Skeletal muscle satellite cell (primary cell): ENCODE results near the gene C4orf50. TPM values are rescaled to one million over a fixed set of nuclear protein-coding genes. Genes with fewer than 3 reads are reported as not detected.

Source experiments
- H3K27me3 ChIP-seq: 2 replicates; pipeline ENCODE4 v1.7.0; 2013; ENCODE audit warnings: low read length; ENCODE audit not compliant: control insufficient read depth, insufficient read depth
- H3K36me3 ChIP-seq: 2 replicates; pipeline ENCODE4 v1.7.0; 2013; ENCODE audit warnings: mild to moderate bottlenecking, control low read depth, low read length; ENCODE audit not compliant: insufficient read depth
- H3K4me1 ChIP-seq: 2 replicates; pipeline ENCODE4 v1.7.0; 2013; ENCODE audit warnings: low read length; ENCODE audit not compliant: control insufficient read depth, insufficient read depth
- H3K4me2 ChIP-seq: 2 replicates; pipeline ENCODE4 v1.7.0; 2013; ENCODE audit warnings: mild to moderate bottlenecking, low read length
- H3K4me3 ChIP-seq: 2 replicates; pipeline ENCODE4 v1.7.0; 2013; ENCODE audit warnings: low read length
- H3K9ac ChIP-seq: 2 replicates; pipeline ENCODE4 v1.7.0; 2013; ENCODE audit warnings: mild to moderate bottlenecking, low read depth, low read length, moderate library complexity
- H3K9me3 ChIP-seq: replicated peaks from 2 replicates; pipeline ENCODE4 v1.7.0; 2013; ENCODE audit warnings: mild to moderate bottlenecking, control low read depth, low read length
- small RNA-seq: library from RNA; depleted of rRNA; stranded (forward); fragments of <200 nt; gene quantifications from one replicate; pipeline ENCODE3, GENCODE V24; 2012

Gene C4orf50

DNA sequence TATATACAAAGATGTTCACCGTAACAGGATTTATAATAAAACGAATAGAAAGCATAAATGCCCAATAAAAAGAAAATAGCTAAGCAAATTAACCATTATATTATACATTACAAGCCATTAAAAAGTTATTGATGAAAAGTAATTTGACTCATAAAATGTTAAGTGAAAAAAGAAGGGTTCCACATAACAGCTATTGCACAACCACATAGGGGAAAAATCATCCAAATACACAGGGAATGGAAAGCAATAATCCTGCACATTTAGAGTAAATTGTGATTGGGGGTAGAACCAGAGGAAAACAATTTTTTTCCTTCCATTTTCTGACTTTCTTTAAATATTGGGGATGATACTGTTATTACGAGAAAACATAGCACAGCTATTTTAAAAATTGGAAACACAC lies 163.3 kb downstream of the C4orf50 start:
- no peaks in the 10 kb centered on the region for H3K4me1 ChIP-seq
- no peaks in the 10 kb centered on the region for H3K36me3 ChIP-seq
- H3K9ac ChIP-seq: no peak overlapping the region
- H3K9me3 ChIP-seq: no peaks in the 10 kb centered on the region
- H3K4me3 ChIP-seq: no peak overlapping the region
- peaks cover 12% of the 10 kb centered on the region for H3K27me3 ChIP-seq
- no peak overlapping the region for H3K4me2 ChIP-seq

GRCh38 chr4:5852523-5853202 lies 165.6 kb downstream of the C4orf50 start:
- no peaks in the 10 kb centered on the region for H3K36me3 ChIP-seq
- H3K4me1 ChIP-seq: no peaks in the 10 kb centered on the region
- H3K4me2 ChIP-seq: no peak overlapping the region
- H3K4me3 ChIP-seq: no peak overlapping the region
- H3K9me3 ChIP-seq: no peaks in the 10 kb centered on the region
- H3K9ac ChIP-seq: no peak overlapping the region
- H3K27me3 ChIP-seq: peaks cover 19% of the 10 kb centered on the region

DNA sequence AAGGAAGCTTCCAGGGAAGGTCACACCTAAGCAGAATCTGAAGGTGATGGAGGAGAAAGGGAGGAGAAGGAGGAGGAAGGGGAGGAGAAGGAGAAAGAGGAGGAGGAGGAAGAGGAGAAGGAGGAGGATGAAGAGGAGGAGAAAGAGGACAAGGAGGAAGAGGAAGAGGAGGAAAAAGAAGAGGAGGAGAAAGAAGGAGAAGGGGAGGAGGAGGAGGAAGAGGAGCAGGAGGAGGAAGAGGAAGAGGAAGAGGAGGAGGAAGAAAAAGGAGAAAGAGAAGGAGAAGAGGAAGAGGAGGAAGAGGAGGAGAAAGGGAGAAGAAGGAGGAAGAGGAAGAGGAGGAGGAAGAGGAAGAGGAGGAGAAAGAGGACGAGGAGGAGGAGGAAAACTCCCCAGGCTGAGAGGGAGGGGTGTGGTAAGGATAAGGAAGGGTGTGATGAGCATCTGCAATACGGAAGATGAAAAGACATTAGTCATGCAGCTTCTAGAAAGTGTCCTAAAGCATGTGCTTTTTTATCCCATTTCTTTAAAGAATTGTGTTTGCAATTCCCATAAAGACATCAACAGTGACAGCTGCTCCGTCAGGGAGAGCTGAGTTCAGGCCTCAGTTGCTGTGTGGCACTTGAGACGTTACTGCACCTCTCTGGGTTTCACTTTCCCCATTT lies 166.5 kb downstream of the C4orf50 start:
- Histone ChIP-seq H3K9ac (no peak overlapping the region), H3K9me3 (no peaks in the 10 kb centered on the region), H3K36me3 (no peaks in the 10 kb centered on the region), H3K4me1 (no peaks in the 10 kb centered on the region), H3K4me2 (no peak overlapping the region), H3K27me3 (peaks cover 19% of the 10 kb centered on the region), H3K4me3 (no peak overlapping the region)

Small RNA genes within 50 kb of the gene (small RNA-seq; reads per million reads assigned to genes)
- not detected for gene MIR378D1
